ENCODE results near the gene NANOS1. TPM values are rescaled to one million over a fixed set of nuclear protein-coding genes. Genes with fewer than 3 reads are reported as not detected.

Gene NANOS1
- 10 to 100 TPM in 1 of 4 donors, 1 to 10 TPM in 3; 3.5 to 19.5 (median 4.4) TPM for polyA plus RNA-seq (ENCODE audit: insufficient read length in 4 of 4)

DNA sequence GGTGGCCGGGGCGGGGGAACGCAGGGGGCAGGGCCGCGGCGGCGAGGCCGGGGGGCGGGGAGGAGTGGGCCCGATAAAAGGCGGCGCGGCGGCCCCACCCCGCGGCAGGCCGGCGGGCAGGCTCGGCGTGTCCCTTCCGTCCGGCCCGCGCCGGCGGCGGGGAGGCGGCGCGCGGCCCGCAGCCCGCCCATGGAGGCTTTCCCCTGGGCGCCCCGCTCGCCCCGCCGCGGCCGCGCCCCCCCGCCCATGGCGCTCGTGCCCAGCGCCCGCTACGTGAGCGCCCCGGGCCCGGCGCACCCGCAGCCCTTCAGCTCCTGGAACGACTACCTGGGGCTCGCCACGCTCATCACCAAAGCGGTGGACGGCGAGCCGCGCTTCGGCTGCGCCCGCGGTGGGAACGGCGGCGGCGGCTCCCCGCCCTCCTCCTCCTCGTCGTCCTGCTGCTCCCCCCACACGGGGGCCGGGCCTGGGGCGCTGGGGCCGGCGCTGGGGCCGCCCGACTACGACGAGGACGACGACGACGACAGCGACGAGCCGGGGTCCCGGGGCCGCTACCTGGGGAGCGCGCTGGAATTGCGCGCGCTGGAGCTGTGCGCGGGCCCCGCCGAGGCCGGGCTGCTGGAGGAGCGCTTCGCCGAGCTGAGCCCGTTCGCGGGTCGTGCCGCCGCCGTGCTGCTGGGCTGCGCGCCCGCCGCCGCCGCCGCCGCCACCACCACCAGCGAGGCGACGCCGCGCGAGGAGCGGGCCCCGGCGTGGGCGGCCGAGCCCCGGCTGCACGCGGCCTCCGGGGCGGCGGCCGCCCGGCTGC lies at the start of gene NANOS1:
Gene NANOS1 (plus strand): TSS at position 102 of the 808 bp plus-strand sequence. CDS start 88 bp downstream, at position 190.
- DNase-seq (ENCODE audit: low read depth in 4 of 4, low spot score in 3 of 4), result no peak

- no peak for DNase-seq (ENCODE audit: low read depth in 4 of 4, low spot score in 3 of 4)
Observed at GRCh38 chr10:118980135-118980865, 49.2 kb upstream of the NANOS1 start.

DNA sequence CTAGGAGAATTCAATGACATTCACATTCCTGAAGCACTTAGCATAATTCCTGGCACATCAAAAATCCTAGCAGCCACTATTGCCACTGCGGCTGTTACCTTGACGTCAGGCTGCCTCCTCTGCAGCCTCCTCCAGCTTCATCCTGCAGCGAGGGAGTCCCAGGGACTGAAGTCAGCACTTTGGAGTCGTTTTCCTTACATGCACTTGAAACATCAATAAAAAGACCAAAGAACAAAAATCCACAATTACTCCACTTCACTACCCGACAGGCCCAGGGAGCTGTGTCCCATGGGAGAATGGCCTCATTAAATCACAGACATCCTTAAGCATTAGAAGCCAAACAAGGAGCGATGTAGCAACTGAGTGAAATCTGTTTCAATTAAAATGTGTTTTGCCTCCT lies 48.6 kb upstream of the NANOS1 start:
- no peak for DNase-seq (ENCODE audit: low read depth in 4 of 4, low spot score in 3 of 4)

- no peak for DNase-seq (ENCODE audit: low read depth in 4 of 4, low spot score in 3 of 4)
Observed at GRCh38 chr10:118981946-118982345, 47.6 kb upstream of the NANOS1 start.

GRCh38 chr10:118982366-118982765 lies 47.1 kb upstream of the NANOS1 start:
- no peak for DNase-seq (ENCODE audit: low read depth in 4 of 4, low spot score in 3 of 4)

DNA sequence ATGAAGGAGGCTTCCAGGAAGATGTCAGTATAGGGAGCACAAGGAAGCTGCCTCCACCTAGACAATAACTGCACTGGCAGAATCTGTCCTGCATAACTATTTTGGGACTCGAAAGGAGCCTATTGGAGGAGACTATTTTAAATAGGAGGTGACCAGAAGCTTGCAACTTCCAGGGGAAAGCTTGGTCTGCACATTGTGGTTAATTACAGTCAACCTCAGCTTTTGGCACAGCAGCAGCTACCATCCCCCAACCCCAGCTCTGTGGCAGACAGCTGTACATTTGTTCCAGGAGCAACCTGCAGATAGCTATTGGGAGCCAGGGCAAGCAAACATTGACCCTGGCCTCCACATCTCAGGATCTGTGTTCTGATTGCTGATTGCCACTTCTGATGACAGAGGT lies 46.3 kb upstream of the NANOS1 start:
- no peak for DNase-seq (ENCODE audit: low read depth in 4 of 4, low spot score in 3 of 4)

- DNase-seq (ENCODE audit: low read depth in 4 of 4, low spot score in 3 of 4), result no peak
Observed at GRCh38 chr10:118985576-118985975, 43.9 kb upstream of the NANOS1 start.

GRCh38 chr10:118986815-118987790 lies 42.4 kb upstream of the NANOS1 start:
- DNase-seq (ENCODE audit: low read depth in 4 of 4, low spot score in 3 of 4), result no peak

DNA sequence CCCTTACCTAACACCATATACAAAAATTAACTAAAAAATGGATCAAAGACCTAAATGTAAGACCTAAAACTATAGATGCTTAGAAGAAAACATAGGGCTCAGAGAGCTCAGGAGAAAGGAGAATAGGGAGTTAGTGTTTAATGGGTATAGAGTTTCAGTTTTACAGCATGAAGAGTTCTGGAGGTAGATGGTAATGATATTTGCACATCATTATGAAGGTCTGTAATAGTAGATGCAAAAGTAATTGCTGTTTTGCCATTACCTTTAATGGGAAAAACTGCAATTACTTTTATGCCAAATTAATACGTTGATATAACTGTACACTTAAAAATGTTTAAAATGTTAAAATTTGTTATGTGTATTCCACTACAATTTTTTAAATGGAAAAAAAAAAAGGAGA lies 39.2 kb upstream of the NANOS1 start:
- DNase-seq (ENCODE audit: low read depth in 4 of 4, low spot score in 3 of 4), result no peak

DNA sequence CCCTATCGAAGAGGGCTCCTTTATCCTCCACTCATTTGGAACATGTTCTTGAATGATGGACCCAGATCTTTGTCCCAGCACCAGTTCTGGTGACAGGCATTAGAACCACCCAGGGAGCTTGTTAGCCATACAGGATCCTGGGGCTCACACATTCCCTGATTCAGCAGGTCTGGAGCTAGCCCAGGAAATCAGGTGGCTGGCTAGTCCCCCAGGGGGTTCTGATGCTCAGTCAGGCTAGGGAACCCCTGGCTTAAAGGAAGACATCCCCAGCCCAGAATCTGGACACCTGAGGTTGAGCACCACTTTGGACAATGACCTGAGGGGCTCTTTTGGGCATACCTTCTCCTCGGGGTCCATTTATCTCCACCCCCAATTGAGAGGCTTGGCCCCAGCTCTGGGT lies 37.0 kb upstream of the NANOS1 start:
- no peak for DNase-seq (ENCODE audit: low read depth in 4 of 4, low spot score in 3 of 4)

DNA sequence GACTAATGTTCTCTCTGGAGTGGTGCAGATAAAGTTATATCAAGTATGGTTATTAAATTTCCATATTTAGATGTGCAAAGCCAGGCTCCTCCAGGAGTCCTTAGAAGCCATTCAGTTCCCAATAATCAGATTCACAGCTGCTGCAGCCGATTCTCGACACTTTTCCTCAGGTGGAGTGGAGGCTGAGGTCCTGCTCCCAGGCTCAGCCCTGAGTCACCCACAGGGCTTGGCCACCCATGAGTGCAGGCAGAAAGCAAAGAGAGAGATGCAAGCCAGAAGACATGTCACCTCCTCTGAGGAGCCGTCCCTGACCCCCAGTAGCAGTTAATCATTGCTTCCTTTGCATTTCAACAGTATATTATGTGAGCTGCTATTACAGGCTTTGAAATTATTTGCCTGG lies 36.3 kb upstream of the NANOS1 start:
- no peak for DNase-seq (ENCODE audit: low read depth in 4 of 4, low spot score in 3 of 4)

- no peak for DNase-seq (ENCODE audit: low read depth in 4 of 4, low spot score in 3 of 4)
Observed at GRCh38 chr10:118994321-118994720, 35.2 kb upstream of the NANOS1 start.

- no peak for DNase-seq (ENCODE audit: low read depth in 4 of 4, low spot score in 3 of 4)
Observed at GRCh38 chr10:118995739-118996138, 33.8 kb upstream of the NANOS1 start.

DNA sequence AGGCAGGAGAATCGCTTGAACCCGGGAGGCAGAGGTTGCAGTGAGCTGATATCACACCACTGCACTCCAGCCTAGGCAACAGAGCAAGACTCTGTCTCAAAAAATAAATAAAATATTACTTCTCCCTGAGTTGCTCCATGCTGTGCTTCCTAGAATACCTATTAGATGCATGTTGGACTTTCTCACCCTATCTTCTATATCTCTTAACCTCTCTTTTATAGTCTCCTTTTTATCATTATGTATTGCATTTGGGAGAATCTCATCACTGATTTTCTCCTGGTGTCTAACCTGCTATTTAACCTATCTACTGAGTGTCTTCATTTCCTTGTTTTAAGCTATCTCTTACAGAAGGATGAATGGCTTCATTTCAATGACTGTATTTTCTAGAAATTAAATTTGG lies 32.1 kb upstream of the NANOS1 start:
- DNase-seq (ENCODE audit: low read depth in 4 of 4, low spot score in 3 of 4), result no peak

- DNase-seq (ENCODE audit: low read depth in 4 of 4, low spot score in 3 of 4), result no peak
Observed at GRCh38 chr10:118998183-118998582, 31.3 kb upstream of the NANOS1 start.

DNA sequence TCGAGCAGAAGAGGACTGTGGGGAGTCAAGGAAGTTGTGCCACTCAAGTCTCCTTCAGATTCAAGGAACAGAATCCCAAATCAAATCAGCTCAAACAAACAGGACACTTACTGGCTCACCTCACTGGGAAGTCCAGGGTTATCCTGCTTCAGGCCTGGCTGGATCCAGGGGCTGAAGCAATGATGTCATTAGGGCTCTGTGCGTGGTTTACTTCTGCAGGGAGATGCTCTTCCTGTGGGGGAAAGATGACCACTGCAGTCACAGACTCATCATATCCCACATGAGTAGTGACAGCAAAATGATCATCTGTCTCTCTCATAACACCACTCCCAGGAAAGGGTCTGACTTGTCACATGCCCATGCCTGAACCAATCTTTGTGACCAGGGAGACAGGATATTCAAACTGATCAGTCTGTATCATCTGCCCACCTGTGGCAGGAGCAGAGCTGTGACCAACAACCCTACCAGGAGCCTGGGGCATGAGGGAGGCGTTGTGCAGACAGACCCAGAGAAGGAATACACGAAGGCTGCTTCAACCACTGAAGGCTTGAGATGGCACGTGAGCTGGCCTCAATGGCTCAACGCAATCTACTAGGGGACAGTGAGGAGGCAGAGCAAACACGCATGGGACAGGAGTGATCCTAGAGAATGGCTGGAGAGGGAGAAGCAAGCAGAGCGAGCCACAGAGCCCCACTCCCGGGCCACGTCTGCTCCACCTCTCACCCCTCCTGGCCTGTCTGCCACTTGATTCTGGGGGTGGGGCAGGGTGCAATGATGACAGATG lies 27.6 kb upstream of the NANOS1 start:
- DNase-seq (ENCODE audit: low read depth in 4 of 4, low spot score in 3 of 4), result no peak

GRCh38 chr10:119003572-119004289 lies 25.8 kb upstream of the NANOS1 start:
- DNase-seq (ENCODE audit: low read depth in 4 of 4, low spot score in 3 of 4), result no peak

DNA sequence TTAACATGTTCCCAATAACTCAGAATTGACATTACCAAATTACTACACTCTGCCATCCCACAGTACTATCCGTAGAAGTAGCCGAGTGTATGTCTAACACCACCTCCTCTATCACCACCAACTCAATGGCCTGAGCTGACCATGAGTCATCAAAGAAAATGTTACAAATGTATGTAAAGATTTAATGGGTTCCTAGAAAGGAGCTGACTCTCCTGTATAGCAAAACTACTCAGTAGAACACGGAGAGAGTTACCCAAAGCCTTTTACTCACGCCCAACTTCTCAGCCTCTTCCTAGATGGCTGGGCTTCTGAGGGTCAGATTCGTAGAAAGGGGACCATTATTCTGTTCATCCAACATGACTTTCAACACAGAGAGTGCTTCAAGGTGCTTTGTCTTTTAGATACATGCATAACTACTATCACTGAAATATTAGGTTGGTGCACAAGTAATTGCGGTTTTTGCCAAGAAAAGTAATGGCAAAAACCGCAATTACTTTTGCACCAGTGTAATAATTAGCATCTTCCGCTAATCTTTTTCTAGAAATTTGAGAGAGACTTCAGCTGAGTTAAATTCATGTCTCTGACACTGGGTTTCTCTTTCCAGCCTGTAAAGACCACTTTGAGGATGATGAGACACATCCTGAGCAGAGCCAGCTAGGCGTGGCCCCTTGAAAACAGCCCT lies 24.0 kb upstream of the NANOS1 start:
- DNase-seq (ENCODE audit: low read depth in 4 of 4, low spot score in 3 of 4), result no peak

All from left renal pelvis (tissue), 4 donors.